Measurements from ENCODE around the gene TTC7B.

GRCh38 chr14:90731487-90731886, 84.7 kb downstream of the TTC7B start:
- TF ChIP-seq POLR2AphosphoS5 (IDR thresholded peaks at IDR 0.05; ENCODE audit: insufficient read depth, low read depth, low read length) (no peak), CTCF (IDR thresholded peaks at IDR 0.05; ENCODE audit: extremely low read depth in 1 of 2, insufficient read depth in 1 of 2, low read depth in 1 of 2, low read length in 2 of 2) (no peak), GATA2 (IDR thresholded peaks at IDR 0.05; ENCODE audit: insufficient read depth, insufficient read length, low read depth, low read length) (no peak), FOS (IDR thresholded peaks at IDR 0.05; ENCODE audit: borderline replicate concordance, insufficient read depth, low read length) (no peak)

All from endothelial cell of umbilical vein (primary cell).